Measurements from ENCODE around the gene TAP2.
"Not testable (repeated sequence)": the region's sequence is repeated elsewhere in the genome, so short reads cannot be mapped to it uniquely, and the experiment has no call there.

Gene TAP2

GRCh38 chr6:32838114-32838958, at the start of gene TAP2:
Gene TAP2 (minus strand): TSS chr6:32838739. CDS start chr6:32838233, 506 bp downstream.
- DNase-seq = peak; percentile 96

- no peak for DNase-seq
Measured at GRCh38 chr6:32887616-32888015, 49.1 kb upstream of the TAP2 start.

GRCh38 chr6:32886681-32887383, 48.3 kb upstream of the TAP2 start:
- no peak for DNase-seq

GRCh38 chr6:32885698-32886286, 47.3 kb upstream of the TAP2 start:
- no peak for DNase-seq

- no peak for DNase-seq
Measured at GRCh38 chr6:32883789-32884188, 45.2 kb upstream of the TAP2 start.

- DNase-seq = no peak
Measured at GRCh38 chr6:32882879-32883250, 44.3 kb upstream of the TAP2 start.

- not testable (repeated sequence) for DNase-seq
Measured at GRCh38 chr6:32880962-32881361, 42.4 kb upstream of the TAP2 start.

- no peak for DNase-seq
Measured at GRCh38 chr6:32879691-32880090, 41.2 kb upstream of the TAP2 start.

GRCh38 chr6:32876603-32877002, 38.1 kb upstream of the TAP2 start:
- DNase-seq = no peak

GRCh38 chr6:32873947-32874346, 35.4 kb upstream of the TAP2 start:
- DNase-seq = not testable (repeated sequence)

GRCh38 chr6:32868257-32868788, 29.8 kb upstream of the TAP2 start:
- DNase-seq = peak; percentile 77

GRCh38 chr6:32867554-32868256, 29.2 kb upstream of the TAP2 start:
- no peak for DNase-seq

GRCh38 chr6:32867022-32867477, 28.5 kb upstream of the TAP2 start:
- DNase-seq = no peak

GRCh38 chr6:32865724-32866443, 27.3 kb upstream of the TAP2 start:
- DNase-seq = no peak

GRCh38 chr6:32862725-32863124, 24.2 kb upstream of the TAP2 start:
- no peak for DNase-seq

- DNase-seq = no peak
Measured at GRCh38 chr6:32860674-32861073, 22.1 kb upstream of the TAP2 start.

- DNase-seq = no peak
Measured at GRCh38 chr6:32858194-32858593, 19.7 kb upstream of the TAP2 start.

GRCh38 chr6:32857156-32857891, 18.8 kb upstream of the TAP2 start:
- no peak for DNase-seq

- no peak for DNase-seq
Measured at GRCh38 chr6:32855467-32856174, 17.1 kb upstream of the TAP2 start.

- peak; percentile 49 for DNase-seq
Measured at GRCh38 chr6:32854376-32855178, 16.0 kb upstream of the TAP2 start.
